Bronchial epithelial cell (primary cell): ENCODE measurements around the gene DGLUCY. TPM values are rescaled to one million over a fixed set of nuclear protein-coding genes. Genes with fewer than 3 reads are reported as not detected.

Source experiments
- DNase-seq: peaks from one replicate; pipeline ENCODE4 v3.0.0-alpha.2; 2010; ENCODE audit warnings: low read depth
- FAIRE-seq: peaks from 2 replicates; lab custom pipeline; 2011; peaks lifted over from hg19 to GRCh38; lab: Jason Lieb, UNC
- H3K27me3 ChIP-seq: 2 replicates; pipeline ENCODE4 v1.5.1; 2011; ENCODE audit warnings: low read length; ENCODE audit not compliant: control insufficient read depth, insufficient read depth
- H3K36me3 ChIP-seq: 2 replicates; pipeline ENCODE4 v1.5.1; 2011; ENCODE audit warnings: low read length; ENCODE audit not compliant: control insufficient read depth, insufficient read depth
- H3K4me3 ChIP-seq: 2 replicates; pipeline ENCODE4 v1.5.1; 2011; ENCODE audit warnings: mild to moderate bottlenecking, low read depth, low read length, control low read depth
- CTCF ChIP-seq: IDR thresholded peaks from 2 replicates; pipeline ENCODE4 v1.5.1; 2011; ENCODE audit warnings: mild to moderate bottlenecking, moderate library complexity, low read length, control low read depth, inconsistent platforms; ENCODE audit not compliant: insufficient read depth, severe bottlenecking
- total RNA-seq: library from RNA; depleted of rRNA; stranded (reverse); fragments of >200 nt; gene quantifications from 2 replicates; pipeline ENCODE4 v1.2.1, GENCODE V29; 2014

DGLUCY gene
- total RNA-seq, 1 donor from 2014 or later = 8.4 TPM

DNA sequence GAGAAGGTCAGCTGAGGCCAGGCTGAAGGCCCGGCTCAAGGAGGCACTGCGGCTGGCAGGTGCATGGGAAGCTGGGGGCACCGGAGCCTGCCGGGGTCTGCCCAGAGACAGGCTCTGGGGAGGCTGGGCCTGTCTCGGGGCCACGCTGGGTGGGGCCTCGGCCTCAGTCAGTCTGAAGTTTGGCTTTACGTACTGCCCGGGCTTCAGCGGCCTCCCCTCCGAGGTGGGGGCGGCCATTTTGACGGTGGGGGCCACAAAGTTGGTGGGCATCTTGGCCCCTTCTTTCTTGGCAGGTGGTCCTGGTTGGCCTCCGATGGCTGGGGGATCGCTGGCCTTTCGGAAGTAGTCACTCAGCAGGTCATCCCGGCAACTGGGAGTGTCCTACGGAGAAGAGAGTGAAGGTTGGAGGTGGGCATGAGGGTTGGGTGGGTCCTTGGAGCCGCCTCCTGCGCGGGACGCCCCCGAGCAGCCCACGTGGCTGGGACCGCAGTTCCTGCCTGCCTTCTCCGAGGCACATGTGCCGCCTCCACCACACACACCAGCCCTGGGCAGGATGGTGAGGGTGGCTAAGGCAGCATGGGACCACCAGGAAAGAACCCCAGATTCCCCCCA lies 159.5 kb downstream of the DGLUCY start:
- no peak overlapping the region for H3K4me3 ChIP-seq
- no peak for DNase-seq
- H3K27me3 ChIP-seq = no peaks in the 10 kb centered on the region
- no peak for FAIRE-seq
- peaks cover 6% of the 10 kb centered on the region for H3K36me3 ChIP-seq
- no peak for TF ChIP-seq CTCF

- no peak for FAIRE-seq
- Histone ChIP-seq H3K27me3 (no peaks in the 10 kb centered on the region), H3K4me3 (no peak overlapping the region), H3K36me3 (peaks cover 6% of the 10 kb centered on the region)
- TF ChIP-seq CTCF = no peak
- DNase-seq = no peak
Observed at GRCh38 chr14:91273885-91274273, 160.0 kb downstream of the DGLUCY start.

- DNase-seq (no peak), FAIRE-seq (no peak)
- TF ChIP-seq CTCF = no peak
- Histone ChIP-seq H3K4me3 (no peak overlapping the region), H3K27me3 (no peaks in the 10 kb centered on the region), H3K36me3 (peaks cover 9% of the 10 kb centered on the region)
Observed at GRCh38 chr14:91274796-91275195, 160.9 kb downstream of the DGLUCY start.

Other genes with a start within 250 kb of the DGLUCY start
- 1.8 and 2.9 TPM in 2 replicates for gene RPS6KA5, start 53.4 kb upstream of the DGLUCY start, total RNA-seq
- 0.77 and 1.8 TPM in 2 replicates for gene GPR68, start 130.6 kb downstream of the DGLUCY start, total RNA-seq